Left cardiac atrium (tissue), 4 donors: Measurements from ENCODE around the gene TTLL3. TPM values are rescaled to one million over a fixed set of nuclear protein-coding genes. Genes with fewer than 3 reads are reported as not detected.
A peak's percentile ranks its signal among the peaks of the same experiment; 100 is the strongest.

ENCODE experiments used
- ATAC-seq, 2 donors: fragments of 200-7000 bp; cut with Tn5 transposase; one replicate each; pipeline ENCODE4 v1.9.1; 2020; ENCODE audit warnings: mild to moderate bottlenecking in 2 of 2, moderate library complexity in 2 of 2
- DNase-seq: peaks from one replicate; pipeline ENCODE4 v3.0.0-alpha.2; 2020
- intact Hi-C, 2 donors: fragments of 100-400 bp; cut with DNase I; formaldehyde crosslinking; loops; one replicate each; pipeline versions ENCODE4 v1.14.1 to v1.15.1; 2022 to 2023
- total RNA-seq, 2 donors: library from RNA; stranded (reverse); fragmentation: NEBNext Ultra II Directional; extraction: Animal tissue kit (Norgen Biotek cat#: 25700); gene quantifications; one replicate each; pipeline ENCODE4 v1.2.1, GENCODE V29; 2021
- donor health status: DM: no; HTN: yes; CAD: no.
- donor health status: DM: no; HTN: yes; CAD: no; lungs with severe emphysema.
- donor health status: DM: yes; HTN: yes; CAD: no.
- donor health status: Dilated cardiomyopathy.

Gene TTLL3
- total RNA-seq, 2 donors from 2014 or later = 15.4 to 20.4 TPM

- intact Hi-C loops = loop anchor here in 1 of 2 donors (10.0 kb wide), 1 partner anchor 66 kb away; the partner anchor contains the start of gene BRPF1
- ATAC-seq (no peak), DNase-seq (no peak)
Measured at GRCh38 chr3:9800529-9800928, 9.5 kb upstream of the TTLL3 start.

GRCh38 chr3:9803494-9803893, 6.6 kb upstream of the TTLL3 start:
- intact Hi-C loops = loop anchor here in 1 of 2 donors (10.0 kb wide), 1 partner anchor 69 kb away; the partner anchor contains the start of gene BRPF1
- no peak for DNase-seq
- ATAC-seq = peak in 1 of 2 donors; percentile 6

- no peak for ATAC-seq
- no peak for DNase-seq
- intact Hi-C loops = loop anchor here in 1 of 2 donors (10.0 kb wide), 1 partner anchor 70 kb away; the partner anchor contains the start of gene BRPF1
Measured at GRCh38 chr3:9804996-9805395, 5.1 kb upstream of the TTLL3 start.

GRCh38 chr3:9806137-9806536, 3.9 kb upstream of the TTLL3 start:
- intact Hi-C loops = loop anchor here in 1 of 2 donors (10.0 kb wide), 1 partner anchor 71 kb away; the partner anchor contains the start of gene BRPF1
- ATAC-seq (no peak), DNase-seq (no peak)

GRCh38 chr3:9806688-9807589, 3.1 kb upstream of the TTLL3 start:
- intact Hi-C loops = loop anchor here in 1 of 2 donors (10.0 kb wide), 1 partner anchor 72 kb away; the partner anchor contains the start of gene BRPF1
- no peak for ATAC-seq

GRCh38 chr3:9807981-9808344, 2.1 kb upstream of the TTLL3 start:
- DNase-seq (no peak), ATAC-seq (no peak)
- intact Hi-C loops = loop anchor here in 1 of 2 donors (10.0 kb wide), 1 partner anchor 73 kb away; the partner anchor contains the start of gene BRPF1

More at GRCh38 chr3:9806688-9807589, 3.1 kb upstream of the TTLL3 start:
- DNase-seq = no peak

GRCh38 chr3:9808345-9809037, 1.6 kb upstream of the TTLL3 start:
- intact Hi-C loops = loop anchor here in 1 of 2 donors (10.0 kb wide), 1 partner anchor 74 kb away; the partner anchor contains the start of gene BRPF1
- DNase-seq (no peak), ATAC-seq (peak in 1 of 2 donors; percentile 1)

- intact Hi-C loops = loop anchor here in 1 of 2 donors (10.0 kb wide), 1 partner anchor 74 kb away; the partner anchor contains the start of gene BRPF1
- ATAC-seq (peak in 1 of 2 donors; percentile 4), DNase-seq (no peak)
Measured at GRCh38 chr3:9809239-9809614, 835 bp upstream of the TTLL3 start.

GRCh38 chr3:9810433-9810770, 340 bp downstream of the TTLL3 start:
- ATAC-seq (peak; percentile 14 to 23), DNase-seq (no peak)
- intact Hi-C loops = no loop called here

- ATAC-seq (peak; percentile 3 to 18), DNase-seq (no peak)
- intact Hi-C loops = no loop called here
Measured at GRCh38 chr3:9810846-9811245, 784 bp downstream of the TTLL3 start.

GRCh38 chr3:9812870-9813483, 2.9 kb downstream of the TTLL3 start:
- intact Hi-C loops = no loop called here
- no peak for DNase-seq

GRCh38 chr3:9815986-9816385, 5.9 kb downstream of the TTLL3 start:
- no peak for DNase-seq
- intact Hi-C loops = no loop called here
- no peak for ATAC-seq

More at GRCh38 chr3:9812870-9813483, 2.9 kb downstream of the TTLL3 start:
- no peak for ATAC-seq

- intact Hi-C loops = no loop called here
- DNase-seq (no peak), ATAC-seq (no peak)
Measured at GRCh38 chr3:9817436-9817835, 7.4 kb downstream of the TTLL3 start.

- ATAC-seq (no peak), DNase-seq (no peak)
- intact Hi-C loops = no loop called here
Measured at GRCh38 chr3:9818666-9819335, 8.7 kb downstream of the TTLL3 start.

GRCh38 chr3:9820543-9820942, 10.5 kb downstream of the TTLL3 start:
- ATAC-seq = no peak

GRCh38 chr3:9820946-9821345, 10.9 kb downstream of the TTLL3 start:
- ATAC-seq = no peak
- intact Hi-C loops = no loop called here

More at GRCh38 chr3:9820543-9820942, 10.5 kb downstream of the TTLL3 start:
- DNase-seq = no peak
- intact Hi-C loops = no loop called here

GRCh38 chr3:9825451-9826040, 15.5 kb downstream of the TTLL3 start:
- intact Hi-C loops = no loop called here
- DNase-seq = no peak
- ATAC-seq = no peak

More at GRCh38 chr3:9820946-9821345, 10.9 kb downstream of the TTLL3 start:
- no peak for DNase-seq

- ATAC-seq (peak in 1 of 2 donors; percentile 22), DNase-seq (no peak)
- intact Hi-C loops = no loop called here
Measured at GRCh38 chr3:9826815-9827573, 16.9 kb downstream of the TTLL3 start.
